ENCODE results near the gene RPS6KA2. TPM values are rescaled to one million over a fixed set of nuclear protein-coding genes. Genes with fewer than 3 reads are reported as not detected.

RPS6KA2 gene
- total and polyA plus RNA-seq, 2 experiments from 2014 or later: 19.3 to 24.0 TPM

- no peaks in the 10 kb centered on the region for H3K36me3 ChIP-seq
- no peak for DNase-seq (ENCODE audit: low read depth in 1 of 2, low spot score in 1 of 2)
- TF ChIP-seq CTCF (IDR thresholded peaks at IDR 0.05; ENCODE audit: low read depth, low read length): no peak
- H3K4me1 ChIP-seq (ENCODE audit: low read depth): no peaks in the 10 kb centered on the region
- H3K4me3 ChIP-seq: no peak overlapping the region
- H3K9me3 ChIP-seq (ENCODE audit: low read depth): no peaks in the 10 kb centered on the region
- H3K27ac ChIP-seq: no peak overlapping the region
- H3K27me3 ChIP-seq: no peaks in the 10 kb centered on the region
Observed at GRCh38 chr6:166454692-166455515, 172.1 kb downstream of the RPS6KA2 start.

DNA sequence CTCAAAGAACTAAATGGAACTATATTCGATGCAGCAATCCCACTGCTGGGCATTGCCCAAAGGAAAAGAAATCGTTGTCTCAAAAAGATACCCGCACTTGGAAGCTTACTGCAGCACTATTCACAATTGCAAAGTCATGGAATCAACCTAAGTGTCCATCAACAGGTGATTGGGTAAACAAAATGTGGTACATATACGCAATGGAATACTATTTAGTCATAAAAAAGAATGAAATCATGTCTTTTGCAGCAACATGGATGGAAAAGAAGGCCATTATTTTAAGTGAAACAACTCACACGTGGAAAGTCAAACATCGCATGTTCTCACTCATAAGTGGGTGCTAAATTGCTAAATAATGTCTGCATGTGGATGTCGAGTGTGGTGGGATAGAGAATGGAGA, 173.4 kb downstream of the RPS6KA2 start:
- Histone ChIP-seq H3K27me3 (no peaks in the 10 kb centered on the region), H3K4me3 (no peak overlapping the region), H3K9me3 (ENCODE audit: low read depth) (no peaks in the 10 kb centered on the region), H3K27ac (no peak overlapping the region), H3K36me3 (no peaks in the 10 kb centered on the region), H3K4me1 (ENCODE audit: low read depth) (no peaks in the 10 kb centered on the region)
- DNase-seq (ENCODE audit: low read depth in 1 of 2, low spot score in 1 of 2): no peak
- TF ChIP-seq CTCF (IDR thresholded peaks at IDR 0.05; ENCODE audit: low read depth, low read length): no peak

GRCh38 chr6:166450167-166450873, 176.7 kb downstream of the RPS6KA2 start:
- H3K9me3 ChIP-seq (ENCODE audit: low read depth): no peaks in the 10 kb centered on the region
- no peaks in the 10 kb centered on the region for H3K27me3 ChIP-seq
- H3K4me1 ChIP-seq (ENCODE audit: low read depth): no peaks in the 10 kb centered on the region

GRCh38 chr6:166449641-166450040, 177.4 kb downstream of the RPS6KA2 start:
- H3K27me3 ChIP-seq: no peaks in the 10 kb centered on the region
- H3K4me1 ChIP-seq (ENCODE audit: low read depth): no peaks in the 10 kb centered on the region
- H3K36me3 ChIP-seq: no peaks in the 10 kb centered on the region
- DNase-seq (ENCODE audit: low read depth in 1 of 2, low spot score in 1 of 2): no peak
- no peaks in the 10 kb centered on the region for H3K9me3 ChIP-seq (ENCODE audit: low read depth)
- no peak overlapping the region for H3K4me3 ChIP-seq
- H3K27ac ChIP-seq: no peak overlapping the region
- TF ChIP-seq CTCF (IDR thresholded peaks at IDR 0.05; ENCODE audit: low read depth, low read length): no peak

More at GRCh38 chr6:166450167-166450873, 176.7 kb downstream of the RPS6KA2 start:
- H3K36me3 ChIP-seq: no peaks in the 10 kb centered on the region
- no peak for TF ChIP-seq CTCF (IDR thresholded peaks at IDR 0.05; ENCODE audit: low read depth, low read length)
- no peak overlapping the region for H3K27ac ChIP-seq
- DNase-seq (ENCODE audit: low read depth in 1 of 2, low spot score in 1 of 2): no peak
- H3K4me3 ChIP-seq: no peak overlapping the region

- no peak overlapping the region for H3K27ac ChIP-seq
- no peaks in the 10 kb centered on the region for H3K27me3 ChIP-seq
- H3K36me3 ChIP-seq: no peaks in the 10 kb centered on the region
- H3K4me1 ChIP-seq (ENCODE audit: low read depth): no peaks in the 10 kb centered on the region
- no peaks in the 10 kb centered on the region for H3K9me3 ChIP-seq (ENCODE audit: low read depth)
- TF ChIP-seq CTCF (IDR thresholded peaks at IDR 0.05; ENCODE audit: low read depth, low read length): no peak
- no peak overlapping the region for H3K4me3 ChIP-seq
- no peak for DNase-seq (ENCODE audit: low read depth in 1 of 2, low spot score in 1 of 2)
Observed at GRCh38 chr6:166449036-166449435, 178.0 kb downstream of the RPS6KA2 start.
